Hematopoietic multipotent progenitor cell treated with erythropoietin and hydrocortisone succinate and interleukin-3 and kit ligand, for 8 days (in vitro differentiated cells): ENCODE measurements around the gene S100A3.
"Not testable (repeated sequence)": the region's sequence is repeated elsewhere in the genome, so short reads cannot be mapped to it uniquely, and the experiment has no call there.

Source experiments
- DNase-seq: peaks from one replicate; pipeline ENCODE4 v3.0.0-alpha.2; 2015

Gene S100A3

GRCh38 chr1:153548722-153549688 is at the start of gene S100A3:
Gene S100A3, minus strand, starts transcription at chr1:153549258. Its CDS starts 773 bp downstream, at chr1:153548485.
- DNase-seq, result peak; percentile 59

GRCh38 chr1:153598309-153599172 is 49.5 kb upstream of the S100A3 start:
- DNase-seq, result peak; percentile 16

GRCh38 chr1:153597206-153597605 is 48.1 kb upstream of the S100A3 start:
- peak; percentile 42 for DNase-seq

GRCh38 chr1:153592748-153593147 is 43.7 kb upstream of the S100A3 start:
- DNase-seq, result no peak

- DNase-seq, result no peak
Measured at GRCh38 chr1:153588482-153588881, 39.4 kb upstream of the S100A3 start.

GRCh38 chr1:153588033-153588432 is 39.0 kb upstream of the S100A3 start:
- DNase-seq, result not testable (repeated sequence)

GRCh38 chr1:153587314-153587713 is 38.3 kb upstream of the S100A3 start:
- DNase-seq, result no peak

- no peak for DNase-seq
Measured at GRCh38 chr1:153586347-153586746, 37.3 kb upstream of the S100A3 start.

- DNase-seq, result no peak
Measured at GRCh38 chr1:153585006-153585405, 35.9 kb upstream of the S100A3 start.

GRCh38 chr1:153583976-153584375 is 34.9 kb upstream of the S100A3 start:
- no peak for DNase-seq

- not testable (repeated sequence) for DNase-seq
Measured at GRCh38 chr1:153583514-153583913, 34.5 kb upstream of the S100A3 start.

GRCh38 chr1:153582836-153583235 is 33.8 kb upstream of the S100A3 start:
- DNase-seq, result not testable (repeated sequence)

GRCh38 chr1:153578936-153579335 is 29.9 kb upstream of the S100A3 start:
- DNase-seq, result no peak

GRCh38 chr1:153578490-153578889 is 29.4 kb upstream of the S100A3 start:
- DNase-seq, result no peak

GRCh38 chr1:153577624-153578051 is 28.6 kb upstream of the S100A3 start:
- peak; percentile 32 for DNase-seq

GRCh38 chr1:153577138-153577537 is 28.1 kb upstream of the S100A3 start:
- DNase-seq, result no peak

GRCh38 chr1:153575497-153575896 is 26.4 kb upstream of the S100A3 start:
- DNase-seq, result not testable (repeated sequence)

- not testable (repeated sequence) for DNase-seq
Measured at GRCh38 chr1:153575081-153575491, 26.0 kb upstream of the S100A3 start.

- no peak for DNase-seq
Measured at GRCh38 chr1:153573351-153573750, 24.3 kb upstream of the S100A3 start.

- peak; percentile 83 for DNase-seq
Measured at GRCh38 chr1:153572569-153573015, 23.5 kb upstream of the S100A3 start.

GRCh38 chr1:153571706-153572105 is 22.6 kb upstream of the S100A3 start:
- DNase-seq, result no peak

- no peak for DNase-seq
Measured at GRCh38 chr1:153570874-153571273, 21.8 kb upstream of the S100A3 start.

- DNase-seq, result no peak
Measured at GRCh38 chr1:153569465-153569864, 20.4 kb upstream of the S100A3 start.
